ENCODE data around the gene KRT5. TPM values are rescaled to one million over a fixed set of nuclear protein-coding genes. Genes with fewer than 3 reads are reported as not detected.

KRT5 gene
- total RNA-seq, 1 donor from 2014 or later = not detected

DNA sequence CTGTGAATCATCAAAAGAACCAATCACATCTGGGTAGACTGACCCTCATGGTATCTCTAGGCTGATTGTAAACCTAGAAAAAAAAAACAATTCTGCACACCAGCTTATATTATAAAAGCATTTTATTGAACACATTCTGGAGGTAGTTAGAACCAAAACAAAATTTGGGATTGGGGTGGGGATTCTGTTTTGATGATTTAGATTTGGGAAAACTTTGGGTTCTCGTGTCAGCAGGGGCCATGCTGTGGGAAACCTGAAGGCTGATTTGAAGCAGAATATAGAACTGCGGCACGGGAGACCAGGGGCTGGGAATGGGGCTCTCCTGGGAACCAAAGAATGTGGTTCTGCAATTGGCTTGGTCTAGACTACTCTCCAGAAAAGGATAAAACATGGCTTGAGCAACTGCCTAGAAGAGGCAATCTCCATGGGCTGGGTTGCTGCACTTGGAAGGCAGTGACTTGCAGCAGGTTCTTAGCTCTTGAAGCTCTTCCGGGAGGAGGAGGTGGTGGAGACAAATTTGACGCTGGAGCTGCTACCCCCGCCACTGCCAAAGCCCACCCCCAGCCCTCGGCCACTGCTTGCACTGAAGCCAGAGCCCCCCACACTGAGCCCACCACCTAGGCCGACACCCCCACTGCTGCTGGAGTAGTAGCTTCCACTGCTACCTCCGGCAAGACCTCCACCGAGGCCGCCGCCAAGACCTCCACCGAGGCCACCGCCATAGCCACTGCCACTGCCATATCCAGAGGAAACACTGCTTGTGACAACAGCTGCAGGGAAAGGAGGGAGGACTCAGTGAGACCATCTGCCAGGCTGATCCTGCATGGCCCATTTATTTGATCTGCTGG is 5.5 kb downstream of the KRT5 start:
- no peak for DNase-seq (ENCODE audit: low spot score)
- Mint-ChIP-seq H3K27ac (ENCODE audit: unreplicated experiment) (no peak overlapping the region), H3K4me1 (ENCODE audit: low read depth) (no peaks in the 10 kb centered on the region), H3K36me3 (ENCODE audit: low read depth) (no peaks in the 10 kb centered on the region), H3K4me3 (ENCODE audit: unreplicated experiment) (no peak overlapping the region), H3K27me3 (ENCODE audit: low read depth) (peaks cover 52% of the 10 kb centered on the region), H3K9me3 (ENCODE audit: low read depth) (peaks cover 4% of the 10 kb centered on the region)
- TF ChIP-seq, protein P1, sequence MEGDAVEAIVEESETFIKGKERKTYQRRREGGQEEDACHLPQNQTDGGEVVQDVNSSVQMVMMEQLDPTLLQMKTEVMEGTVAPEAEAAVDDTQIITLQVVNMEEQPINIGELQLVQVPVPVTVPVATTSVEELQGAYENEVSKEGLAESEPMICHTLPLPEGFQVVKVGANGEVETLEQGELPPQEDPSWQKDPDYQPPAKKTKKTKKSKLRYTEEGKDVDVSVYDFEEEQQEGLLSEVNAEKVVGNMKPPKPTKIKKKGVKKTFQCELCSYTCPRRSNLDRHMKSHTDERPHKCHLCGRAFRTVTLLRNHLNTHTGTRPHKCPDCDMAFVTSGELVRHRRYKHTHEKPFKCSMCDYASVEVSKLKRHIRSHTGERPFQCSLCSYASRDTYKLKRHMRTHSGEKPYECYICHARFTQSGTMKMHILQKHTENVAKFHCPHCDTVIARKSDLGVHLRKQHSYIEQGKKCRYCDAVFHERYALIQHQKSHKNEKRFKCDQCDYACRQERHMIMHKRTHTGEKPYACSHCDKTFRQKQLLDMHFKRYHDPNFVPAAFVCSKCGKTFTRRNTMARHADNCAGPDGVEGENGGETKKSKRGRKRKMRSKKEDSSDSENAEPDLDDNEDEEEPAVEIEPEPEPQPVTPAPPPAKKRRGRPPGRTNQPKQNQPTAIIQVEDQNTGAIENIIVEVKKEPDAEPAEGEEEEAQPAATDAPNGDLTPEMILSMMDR (IDR thresholded peaks at IDR 0.05) = no peak

DNA sequence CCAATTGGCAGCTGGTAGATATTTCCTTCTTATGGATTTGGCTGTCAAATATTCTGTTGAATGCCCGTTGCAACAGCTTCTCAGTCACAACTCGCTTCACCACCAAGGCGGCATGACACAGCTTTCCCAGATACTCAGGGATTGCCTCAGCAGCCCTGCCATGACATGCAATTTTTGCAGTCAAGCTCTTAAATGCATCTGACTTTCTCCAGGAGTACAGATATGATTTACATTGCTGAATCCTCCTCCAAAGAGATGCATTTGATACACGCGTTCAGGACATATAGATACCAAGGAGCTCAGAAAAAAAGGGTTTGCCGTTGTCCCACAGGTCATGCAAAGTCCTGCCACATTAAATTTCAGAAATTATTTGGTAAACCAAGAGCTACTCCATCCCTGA is 6.5 kb downstream of the KRT5 start:
- Mint-ChIP-seq H3K4me1 (ENCODE audit: low read depth) (no peaks in the 10 kb centered on the region), H3K36me3 (ENCODE audit: low read depth) (no peaks in the 10 kb centered on the region), H3K27me3 (ENCODE audit: low read depth) (peaks cover 49% of the 10 kb centered on the region), H3K9me3 (ENCODE audit: low read depth) (peaks cover 4% of the 10 kb centered on the region), H3K27ac (ENCODE audit: unreplicated experiment) (no peak overlapping the region), H3K4me3 (ENCODE audit: unreplicated experiment) (no peak overlapping the region)
- DNase-seq (ENCODE audit: low spot score) = no peak
- TF ChIP-seq, protein P1 (IDR thresholded peaks at IDR 0.05) = no peak

DNA sequence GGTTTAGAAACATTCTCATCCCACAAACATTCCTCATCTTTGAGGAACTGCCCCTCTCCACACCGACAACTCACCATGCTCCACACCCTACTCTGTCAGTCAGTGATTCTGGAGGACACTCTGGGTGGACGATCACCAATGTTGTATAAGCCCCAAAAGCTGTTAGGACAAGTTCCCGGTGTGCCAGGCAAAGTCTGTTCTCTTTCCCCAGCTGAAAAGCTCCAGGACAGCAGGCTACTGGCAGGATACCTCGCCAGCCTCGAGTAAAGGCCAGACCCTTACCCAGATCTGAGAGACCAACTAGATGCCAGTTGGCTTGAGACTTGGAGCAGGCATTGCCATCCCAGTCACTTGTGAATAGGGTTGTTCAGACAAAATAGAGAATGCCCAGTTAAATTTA is 12.0 kb downstream of the KRT5 start:
- Mint-ChIP-seq H3K4me3 (ENCODE audit: unreplicated experiment) (no peak overlapping the region), H3K9me3 (ENCODE audit: low read depth) (peaks cover 6% of the 10 kb centered on the region), H3K27me3 (ENCODE audit: low read depth) (peaks cover 60% of the 10 kb centered on the region), H3K36me3 (ENCODE audit: low read depth) (peaks cover under 1% of the 10 kb centered on the region), H3K4me1 (ENCODE audit: low read depth) (peaks cover 2% of the 10 kb centered on the region), H3K27ac (ENCODE audit: unreplicated experiment) (no peak overlapping the region)
- DNase-seq (ENCODE audit: low spot score) = no peak
- TF ChIP-seq, protein P1 (IDR thresholded peaks at IDR 0.05) = no peak

DNA sequence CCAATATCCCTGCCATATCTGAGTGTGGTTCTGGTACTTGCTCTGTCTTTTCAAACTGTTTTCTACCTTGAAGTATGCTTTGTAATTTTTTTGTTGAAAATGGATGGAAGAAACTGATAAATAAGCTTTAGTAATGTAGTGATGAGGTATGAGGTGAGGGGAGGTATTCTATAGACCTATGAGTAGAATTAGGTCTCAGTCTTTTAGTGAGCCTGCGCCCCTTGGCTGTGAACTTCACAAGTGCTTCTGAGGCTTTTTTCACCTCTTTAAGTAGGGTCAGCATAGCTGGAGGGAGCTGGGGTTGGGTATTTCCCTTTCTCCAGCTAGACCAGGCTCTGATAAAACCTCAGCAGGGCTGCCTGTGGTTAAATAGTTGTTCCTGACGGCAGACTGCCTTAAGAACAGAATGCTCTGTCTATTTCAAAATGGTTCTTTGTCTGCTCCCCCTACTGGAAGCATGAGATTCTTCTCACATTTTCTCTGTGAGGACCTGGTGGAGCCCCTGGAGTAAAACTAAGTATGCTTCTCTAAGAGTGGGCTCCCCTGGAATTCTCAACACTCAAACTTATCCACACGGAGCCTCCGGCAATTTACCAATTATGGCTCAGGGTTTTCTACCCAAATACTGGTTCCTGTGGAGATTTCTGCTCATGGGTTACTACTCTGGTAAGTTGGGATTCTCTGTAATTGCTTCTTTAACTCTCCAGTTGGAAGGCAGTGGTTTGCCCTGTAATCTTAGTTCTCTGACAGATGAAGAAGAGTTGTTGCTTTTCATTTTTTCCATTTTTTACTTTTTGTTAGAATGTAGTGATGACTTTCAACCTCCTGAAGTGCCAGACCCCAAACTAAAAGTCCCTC is 13.1 kb downstream of the KRT5 start:
- DNase-seq (ENCODE audit: low spot score) = no peak
- Mint-ChIP-seq H3K4me1 (ENCODE audit: low read depth) (peaks cover 2% of the 10 kb centered on the region), H3K36me3 (ENCODE audit: low read depth) (peaks cover 2% of the 10 kb centered on the region), H3K9me3 (ENCODE audit: low read depth) (peaks cover 10% of the 10 kb centered on the region), H3K4me3 (ENCODE audit: unreplicated experiment) (no peak overlapping the region), H3K27me3 (ENCODE audit: low read depth) (peaks cover 55% of the 10 kb centered on the region), H3K27ac (ENCODE audit: unreplicated experiment) (no peak overlapping the region)
- TF ChIP-seq, protein P1 (IDR thresholded peaks at IDR 0.05) = peak; percentile 84

DNA sequence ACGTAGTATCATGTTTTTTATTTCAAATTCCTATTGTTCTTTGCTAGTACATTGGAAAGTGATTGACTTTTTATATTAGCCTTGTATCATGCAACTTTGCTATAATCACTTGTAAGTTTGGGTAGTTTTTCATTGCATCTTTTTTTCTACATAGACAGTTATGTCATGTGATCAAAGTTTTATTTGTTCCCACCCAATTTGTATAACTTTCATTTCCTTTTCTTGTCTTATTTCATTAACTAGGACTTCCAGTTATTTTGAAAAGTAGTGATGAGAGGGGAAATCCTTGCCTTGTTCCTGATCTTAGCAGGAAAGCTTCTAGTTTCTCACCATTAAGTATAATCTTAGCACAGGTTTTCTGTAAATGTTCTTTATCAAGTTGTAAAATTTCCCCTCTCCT is 17.3 kb downstream of the KRT5 start:
- TF ChIP-seq, protein P1 (IDR thresholded peaks at IDR 0.05) = no peak
- peaks cover 37% of the 10 kb centered on the region for H3K27me3 Mint-ChIP-seq (ENCODE audit: low read depth)
- H3K4me1 Mint-ChIP-seq (ENCODE audit: low read depth) = peaks cover 22% of the 10 kb centered on the region
- DNase-seq (ENCODE audit: low spot score) = no peak
- H3K36me3 Mint-ChIP-seq (ENCODE audit: low read depth) = peaks cover 2% of the 10 kb centered on the region
- H3K4me3 Mint-ChIP-seq (ENCODE audit: unreplicated experiment) = no peak overlapping the region
- H3K27ac Mint-ChIP-seq (ENCODE audit: unreplicated experiment) = no peak overlapping the region
- peaks cover 20% of the 10 kb centered on the region for H3K9me3 Mint-ChIP-seq (ENCODE audit: low read depth)

Data from chondrocyte (in vitro differentiated cells).